Stimulated activated CD4-positive, alpha-beta T cell treated with anti-CD3 and anti-CD28 coated beads, Interleukin-12 subunit alpha, Interleukin-12 subunit beta, amount 100 ng/mL, for 4 hours (primary cell): Measurements from ENCODE around the gene DSP.

Experiments used
- DNase-seq: peaks from one replicate; pipeline ENCODE4 v3.0.0-alpha.2; 2020

The DSP gene

DNA sequence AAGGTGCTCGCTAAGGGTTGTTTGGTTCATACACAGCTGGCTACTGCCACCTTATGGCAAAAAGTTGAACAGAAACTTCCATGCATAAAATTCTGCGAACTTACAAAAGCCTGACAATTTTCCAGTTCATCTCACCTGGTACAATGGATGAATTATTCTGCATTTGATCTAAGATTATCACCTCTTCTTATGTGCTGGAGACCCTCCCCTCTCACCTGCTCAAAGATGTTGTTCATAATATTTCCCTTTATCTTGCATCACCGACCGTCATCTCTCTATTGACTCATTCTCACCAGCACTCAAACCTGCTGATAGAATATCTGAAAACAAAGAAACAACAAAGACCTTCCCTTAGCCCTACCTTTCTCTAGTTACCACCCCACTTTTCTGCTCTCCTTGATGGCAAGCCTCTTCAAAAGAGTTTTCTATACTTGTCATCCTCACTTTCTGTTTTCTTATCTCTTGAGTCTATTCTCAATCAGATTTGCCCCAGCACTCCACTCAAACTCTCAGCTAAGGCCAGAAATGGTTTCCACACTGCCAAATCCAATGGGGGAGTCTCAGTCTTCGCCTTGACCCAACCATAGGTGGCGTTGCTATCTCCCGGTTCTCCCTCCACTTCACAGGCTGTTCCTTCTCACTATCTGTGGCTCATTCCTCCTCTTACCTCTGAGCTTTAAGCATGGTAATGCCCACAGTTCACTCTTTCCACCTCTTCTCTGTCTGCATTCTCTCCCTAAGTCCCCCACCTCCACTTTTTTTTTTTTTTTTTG, 74.3 kb downstream of the DSP start:
- no peak for DNase-seq

DNA sequence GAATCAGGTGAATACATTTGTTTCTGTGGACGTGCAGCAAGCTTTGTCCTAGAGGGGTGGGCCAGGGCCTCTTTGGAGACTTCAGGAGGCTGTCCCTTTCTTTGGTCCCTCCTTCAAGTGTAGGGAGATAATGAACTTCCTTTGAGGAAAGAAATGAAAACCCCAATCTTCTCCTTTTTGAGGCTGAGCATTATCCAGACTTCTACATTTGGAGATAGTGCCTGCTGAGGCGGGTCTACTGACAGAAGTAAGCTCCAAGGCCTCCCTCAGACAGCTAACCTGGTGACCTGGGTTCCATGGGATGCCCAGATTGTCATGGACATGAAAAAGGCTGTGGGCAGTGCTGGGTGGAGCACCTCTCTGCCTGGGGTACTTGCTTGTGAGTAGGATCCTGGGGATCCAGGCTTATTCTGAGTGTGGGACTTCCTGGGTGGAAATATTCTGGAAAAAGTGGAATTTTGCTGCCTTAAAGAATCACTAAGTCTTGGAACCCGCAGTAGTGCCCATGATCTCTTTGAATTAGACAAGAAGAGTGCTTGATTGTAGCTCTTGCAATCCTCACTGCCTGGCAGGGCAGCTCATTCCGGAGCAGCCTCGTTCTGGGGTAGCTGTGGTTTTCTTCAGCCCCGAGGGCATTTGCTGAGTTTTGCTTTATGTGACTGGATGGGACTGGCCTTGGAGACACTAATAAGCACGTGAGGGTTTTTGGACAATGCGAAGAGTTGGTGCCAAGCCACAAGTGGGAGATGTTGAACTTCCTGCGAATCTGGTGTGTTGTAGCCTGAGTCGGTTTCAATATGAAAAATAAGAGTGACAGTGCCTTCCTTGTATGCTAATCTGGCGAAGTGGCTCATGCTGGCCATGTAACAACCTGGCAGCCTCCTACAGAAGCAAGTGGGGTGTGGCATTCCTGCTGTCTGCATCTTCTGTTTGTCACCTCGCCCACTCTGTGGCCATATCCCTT, 76.6 kb downstream of the DSP start:
- no peak for DNase-seq

GRCh38 chr6:7621761-7622160, 80.3 kb downstream of the DSP start:
- no peak for DNase-seq

GRCh38 chr6:7624796-7625710, 83.6 kb downstream of the DSP start:
- no peak for DNase-seq

GRCh38 chr6:7628479-7628878, 87.0 kb downstream of the DSP start:
- no peak for DNase-seq

DNA sequence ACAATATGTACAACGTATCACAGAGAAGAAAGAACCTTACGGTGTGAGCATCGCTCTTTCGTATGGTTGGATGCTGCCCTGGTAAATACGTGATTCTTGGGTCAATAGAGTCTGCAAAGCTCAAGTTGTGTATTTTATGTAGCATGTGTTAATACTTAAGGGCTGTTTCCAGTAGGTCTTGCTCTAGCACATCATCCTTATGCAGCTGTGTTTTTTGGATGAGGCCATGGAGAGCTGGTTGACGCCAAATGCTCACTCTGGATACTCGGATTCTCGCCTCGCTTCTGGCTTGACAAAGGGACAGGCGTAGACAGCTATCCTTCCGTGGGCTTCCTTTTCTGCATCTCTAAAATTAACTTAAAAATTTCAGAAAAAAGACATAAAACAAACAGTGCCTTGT, 87.4 kb downstream of the DSP start:
- no peak for DNase-seq

DNA sequence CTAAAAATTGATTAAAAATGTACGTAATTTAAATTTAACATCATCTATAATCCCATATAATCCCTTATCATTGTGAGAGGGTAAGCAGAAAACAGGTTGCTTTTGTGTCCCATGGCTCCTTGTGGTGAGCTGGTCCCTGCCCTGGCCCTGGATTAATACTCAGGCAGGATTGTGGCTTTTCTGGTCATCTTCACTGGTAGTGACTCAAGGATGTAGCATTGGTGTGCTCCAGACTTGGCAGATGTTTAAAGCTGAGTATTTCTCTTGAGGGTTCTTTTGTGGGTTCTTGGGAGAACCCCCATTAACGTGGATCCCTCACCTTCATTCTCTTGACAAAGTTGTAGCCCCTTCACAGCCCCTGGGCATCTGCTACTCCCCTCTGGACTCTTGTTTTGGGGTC, 87.8 kb downstream of the DSP start:
- DNase-seq, result no peak

- no peak for DNase-seq
Observed at GRCh38 chr6:7630792-7631191, 89.3 kb downstream of the DSP start.

- DNase-seq, result no peak
Observed at GRCh38 chr6:7631466-7631865, 90.0 kb downstream of the DSP start.

DNA sequence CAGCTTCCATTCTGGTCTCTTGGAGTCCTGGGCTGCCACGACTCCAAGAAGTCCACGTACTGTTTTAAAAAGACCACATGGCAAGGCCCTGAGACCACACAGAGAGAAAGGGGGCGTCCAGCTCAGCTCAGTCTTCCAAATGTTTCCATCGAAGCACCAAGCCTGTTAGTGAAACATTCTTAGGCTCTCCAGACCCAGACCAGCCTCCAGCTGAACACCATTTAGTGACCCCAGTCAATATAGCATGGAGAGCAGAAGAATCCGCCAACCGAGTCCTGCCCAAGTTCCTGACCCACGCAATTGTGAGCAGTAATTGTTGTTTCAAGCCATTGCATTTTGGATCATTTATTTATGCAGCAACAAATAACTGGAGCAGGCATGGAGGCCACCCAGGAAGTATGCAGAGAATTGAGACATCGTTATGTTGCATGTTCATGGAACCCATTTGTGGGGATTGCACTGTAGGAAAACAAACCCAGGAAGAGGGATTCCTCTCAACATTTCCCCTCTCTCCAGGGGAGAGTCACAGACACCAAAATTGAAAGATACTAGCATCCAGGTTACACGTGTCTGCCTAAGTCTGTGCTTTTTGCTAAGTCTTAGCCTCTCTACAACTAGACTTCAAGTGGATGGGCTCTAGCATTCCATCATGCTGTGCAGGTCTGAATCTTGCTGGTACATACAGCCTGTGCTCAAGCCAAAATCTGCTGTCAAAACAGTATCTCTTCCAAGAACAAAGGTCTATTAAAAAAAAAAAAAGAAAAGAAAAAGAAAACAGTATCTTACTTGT, 91.2 kb downstream of the DSP start:
- DNase-seq, result no peak

GRCh38 chr6:7633361-7633760, 91.9 kb downstream of the DSP start:
- no peak for DNase-seq

DNA sequence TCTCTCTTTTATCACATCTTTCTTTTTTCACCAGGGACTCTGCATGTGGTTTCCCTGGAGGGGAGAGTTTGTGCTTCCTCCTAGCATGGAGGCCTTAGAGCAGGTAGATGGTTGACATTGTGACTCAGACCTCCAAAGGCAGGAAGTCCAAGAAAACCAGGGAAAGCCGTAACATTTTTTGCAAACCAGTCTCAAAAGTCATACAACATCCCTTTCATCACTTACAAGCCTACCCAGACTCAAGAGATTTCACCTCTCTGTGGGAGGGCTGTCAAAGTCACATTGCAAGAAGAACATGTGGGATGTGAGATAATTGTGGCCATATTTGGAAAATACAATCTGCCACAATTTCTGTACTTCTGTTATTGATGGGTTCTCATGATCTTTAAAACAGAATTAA, 94.7 kb downstream of the DSP start:
- no peak for DNase-seq
